Hematopoietic multipotent progenitor cell (in vitro differentiated cells): ENCODE measurements around the gene KIAA1614. TPM values are rescaled to one million over a fixed set of nuclear protein-coding genes. Genes with fewer than 3 reads are reported as not detected.
"Not testable (repeated sequence)": the region's sequence is repeated elsewhere in the genome, so short reads cannot be mapped to it uniquely, and the experiment has no call there.

Experiments used
- DNase-seq, 3 donors: peaks; one replicate each; pipeline ENCODE4 v3.0.0-alpha.2; 2011 to 2015; ENCODE audit warnings: low read depth in 2 of 3, low spot score in 2 of 3
- total RNA-seq: library from RNA; depleted of rRNA; stranded (reverse); fragments of >200 nt; gene quantifications from one replicate; pipeline ENCODE4 v1.2.3, GENCODE V29; 2012

KIAA1614 gene
- total RNA-seq, 1 donor = 0.81 TPM

DNA sequence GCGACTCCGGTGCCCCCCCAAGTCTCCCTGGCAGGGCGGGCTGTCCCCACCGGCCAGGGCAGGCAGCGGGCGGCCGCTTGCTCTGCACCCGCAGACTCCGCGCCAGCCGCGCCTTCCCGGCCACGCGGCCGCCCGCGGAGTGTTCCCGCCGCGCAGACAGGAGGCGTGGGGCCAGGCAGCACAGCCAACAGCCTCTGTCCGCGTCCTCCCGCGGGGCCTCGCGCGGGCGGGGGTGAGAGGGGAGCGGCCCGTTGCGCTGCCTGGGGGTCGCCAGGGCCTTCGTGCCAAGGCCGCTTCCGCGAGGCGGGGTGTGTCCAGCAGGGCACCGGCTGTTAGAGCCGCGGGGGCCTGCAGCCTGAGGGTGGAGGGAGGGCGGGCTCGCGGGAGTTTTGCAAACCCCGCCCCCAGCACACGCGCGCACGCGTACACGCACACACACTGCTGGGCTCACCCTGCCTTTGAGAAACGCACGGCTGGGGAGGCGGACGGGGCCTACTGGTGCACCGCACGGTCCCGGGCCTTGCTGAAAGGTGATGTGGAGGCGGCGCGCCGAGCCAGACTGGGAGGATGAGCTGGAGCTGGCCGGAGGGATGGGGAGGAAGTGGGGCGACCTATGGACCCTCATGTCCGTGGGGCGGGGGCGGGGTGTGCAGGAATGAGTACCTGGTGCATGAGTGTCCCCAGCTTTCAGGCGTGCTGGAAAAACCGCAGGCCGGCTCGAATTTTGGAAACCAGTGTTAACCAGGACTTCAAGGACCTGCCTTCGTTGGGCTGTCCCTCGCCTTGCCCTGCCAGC lies 41.5 kb downstream of the KIAA1614 start:
- peak; percentile 47 to 57 (median 56) for DNase-seq

DNA sequence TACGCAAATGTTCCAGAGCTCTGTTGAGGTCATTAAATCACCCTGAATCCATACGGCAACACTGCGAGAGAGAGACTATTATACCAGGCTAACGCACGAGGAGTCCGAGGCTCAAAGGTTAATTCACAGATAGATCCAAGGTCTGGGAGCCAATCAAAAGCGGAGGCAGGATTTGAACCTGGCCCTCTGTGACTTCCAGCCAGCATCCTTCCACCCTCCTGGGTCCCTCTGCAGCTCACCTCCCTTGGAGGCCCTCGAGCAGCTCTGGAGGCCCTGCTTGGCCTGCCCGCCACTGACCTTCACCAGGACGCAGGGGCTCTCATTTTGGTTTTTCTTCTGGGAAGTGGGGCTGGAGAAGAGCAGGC lies 42.1 kb downstream of the KIAA1614 start:
- no peak for DNase-seq

DNA sequence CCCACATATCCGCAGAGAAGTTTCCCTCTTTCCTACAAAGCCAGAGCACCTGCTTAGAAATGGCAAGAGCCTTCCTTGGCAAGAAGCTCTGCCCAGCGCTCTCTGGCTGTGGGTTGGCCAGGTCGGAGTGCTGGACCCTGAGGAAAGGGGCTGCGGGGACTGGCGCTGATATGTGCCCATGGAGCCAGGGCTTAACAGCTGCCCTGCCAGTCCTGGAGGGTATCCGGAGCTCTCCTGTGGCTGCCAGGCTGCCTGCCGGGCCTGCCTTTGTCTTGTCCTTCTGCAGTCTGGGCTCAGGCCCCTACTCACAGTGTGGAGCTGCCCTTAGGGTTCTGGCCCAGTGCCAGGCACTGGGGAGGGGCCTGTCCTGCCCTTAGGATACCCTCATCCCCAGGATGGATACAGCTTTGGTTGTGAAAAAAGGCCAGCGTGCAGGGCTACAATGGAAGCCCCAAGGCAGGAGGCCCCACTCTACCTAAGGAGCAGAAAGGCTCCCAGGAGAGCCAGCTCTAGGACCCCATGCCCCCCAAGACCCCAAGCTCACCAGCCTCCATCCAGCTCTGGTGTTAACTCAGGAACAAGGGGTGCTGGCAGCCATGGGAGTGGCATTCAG lies 43.4 kb downstream of the KIAA1614 start:
- DNase-seq = no peak

DNA sequence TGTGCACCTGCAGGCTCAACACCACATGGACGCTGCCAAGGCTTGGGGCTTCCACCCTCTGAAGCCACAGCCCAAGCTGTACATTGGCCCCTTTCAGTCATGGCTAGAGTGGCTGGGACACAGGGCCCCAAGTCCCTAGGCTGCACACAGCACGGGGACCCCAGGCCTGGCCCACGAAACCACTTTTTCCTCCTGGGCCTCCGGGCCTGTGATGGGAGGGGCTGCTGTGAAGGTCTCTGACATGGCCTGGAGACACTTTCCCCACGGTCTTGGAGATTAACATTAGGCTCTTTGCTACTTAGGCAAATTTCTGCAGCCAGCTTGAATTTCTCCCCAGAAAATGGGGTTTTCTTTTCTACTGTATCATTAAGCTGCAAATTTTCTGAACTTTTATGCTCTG lies 46.9 kb downstream of the KIAA1614 start:
- not testable (repeated sequence) for DNase-seq

DNA sequence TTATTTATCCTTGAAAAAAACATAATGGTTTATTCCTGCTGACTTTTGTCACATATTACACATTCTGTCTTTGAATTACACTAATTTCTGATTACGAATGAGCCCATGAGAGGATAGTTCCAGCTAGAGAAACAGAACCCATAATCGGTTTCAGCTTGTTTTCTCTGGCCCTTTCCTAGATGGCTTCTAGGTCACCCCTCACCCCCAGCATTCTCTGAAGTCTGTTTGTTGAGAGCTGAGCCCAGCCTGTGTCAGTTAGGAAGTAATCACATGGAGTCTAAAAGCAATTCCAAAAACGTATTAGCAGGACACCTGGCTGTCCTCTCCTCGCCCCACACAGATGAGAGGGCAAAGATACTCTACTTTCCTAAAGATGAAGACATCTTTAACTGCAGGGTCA lies 48.9 kb downstream of the KIAA1614 start:
- DNase-seq = no peak

DNA sequence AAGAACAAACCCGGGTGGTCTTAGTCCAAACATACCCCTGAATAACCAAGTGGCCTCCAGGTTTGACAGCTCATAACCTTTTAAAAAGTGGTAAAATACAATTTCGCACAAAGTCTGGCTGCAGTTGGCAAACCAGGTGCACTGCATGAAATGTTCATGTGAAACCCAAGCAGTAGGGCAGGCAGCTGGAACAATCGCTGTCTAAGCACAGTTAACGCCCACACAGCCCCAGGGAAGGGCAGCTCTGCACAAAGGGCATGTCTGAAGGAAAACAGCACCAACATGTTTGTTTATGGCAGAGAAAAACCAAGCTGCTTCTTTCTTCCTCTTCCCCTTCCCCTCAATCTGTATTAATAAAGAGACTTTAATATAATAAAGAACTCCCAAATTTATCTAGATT lies 49.5 kb downstream of the KIAA1614 start:
- no peak for DNase-seq

DNA sequence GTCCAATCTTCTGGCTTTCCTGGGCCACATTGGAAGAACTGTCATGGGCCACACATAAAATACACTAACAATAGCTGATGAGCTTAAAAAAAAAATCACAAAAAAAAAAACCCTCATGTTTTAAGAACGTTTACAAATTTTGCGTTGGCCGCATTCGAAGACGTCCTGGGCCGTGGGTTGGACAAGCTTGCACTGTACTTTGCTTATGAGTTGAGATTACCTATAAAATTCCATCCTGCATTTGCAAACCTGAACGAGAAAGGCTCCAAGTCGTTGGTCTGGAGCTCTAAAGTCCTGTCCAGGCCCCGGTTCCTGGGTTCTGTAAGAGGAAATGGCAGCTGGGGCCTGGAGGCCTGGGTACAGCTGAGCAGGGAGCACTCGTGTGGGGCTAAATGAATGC lies 51.4 kb downstream of the KIAA1614 start:
- DNase-seq = no peak

DNA sequence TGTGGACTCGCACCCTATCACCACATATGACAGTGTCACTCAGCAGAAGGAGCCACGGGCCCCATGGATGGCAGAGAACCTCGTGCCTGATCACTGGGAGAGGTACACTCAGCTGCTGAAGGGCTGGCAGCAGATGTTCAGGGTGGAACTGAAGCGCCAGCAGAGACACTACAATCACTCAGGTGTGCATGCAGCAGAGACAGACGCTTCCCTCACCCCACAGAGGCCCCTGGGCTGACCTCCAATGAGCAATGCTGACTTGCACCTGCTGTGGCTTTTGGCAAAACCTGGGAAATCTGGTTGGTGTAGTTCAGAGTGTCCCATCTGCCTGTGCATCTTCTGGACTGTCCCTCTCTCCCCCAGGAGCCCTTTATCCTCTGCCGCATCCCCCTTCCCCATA lies 51.9 kb downstream of the KIAA1614 start:
- no peak for DNase-seq

DNA sequence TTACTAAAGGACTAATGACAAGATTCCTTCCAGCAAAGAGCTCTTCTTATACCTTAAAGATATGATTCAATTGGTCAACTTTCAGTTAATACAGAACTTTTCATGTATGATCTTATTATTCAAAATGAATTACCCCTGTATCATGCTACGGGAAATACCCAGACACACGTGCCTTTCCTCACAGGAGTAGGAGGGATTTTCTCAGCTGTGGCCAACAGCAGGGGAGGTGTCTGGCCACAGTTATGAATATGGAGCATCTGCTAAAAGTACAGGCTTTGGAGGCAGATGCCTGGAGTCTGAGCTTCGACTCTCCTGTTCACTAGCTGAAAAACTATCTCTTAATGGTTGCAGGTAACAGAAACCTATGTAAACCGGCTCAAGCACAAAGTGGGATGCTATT lies 53.6 kb downstream of the KIAA1614 start:
- no peak for DNase-seq

DNA sequence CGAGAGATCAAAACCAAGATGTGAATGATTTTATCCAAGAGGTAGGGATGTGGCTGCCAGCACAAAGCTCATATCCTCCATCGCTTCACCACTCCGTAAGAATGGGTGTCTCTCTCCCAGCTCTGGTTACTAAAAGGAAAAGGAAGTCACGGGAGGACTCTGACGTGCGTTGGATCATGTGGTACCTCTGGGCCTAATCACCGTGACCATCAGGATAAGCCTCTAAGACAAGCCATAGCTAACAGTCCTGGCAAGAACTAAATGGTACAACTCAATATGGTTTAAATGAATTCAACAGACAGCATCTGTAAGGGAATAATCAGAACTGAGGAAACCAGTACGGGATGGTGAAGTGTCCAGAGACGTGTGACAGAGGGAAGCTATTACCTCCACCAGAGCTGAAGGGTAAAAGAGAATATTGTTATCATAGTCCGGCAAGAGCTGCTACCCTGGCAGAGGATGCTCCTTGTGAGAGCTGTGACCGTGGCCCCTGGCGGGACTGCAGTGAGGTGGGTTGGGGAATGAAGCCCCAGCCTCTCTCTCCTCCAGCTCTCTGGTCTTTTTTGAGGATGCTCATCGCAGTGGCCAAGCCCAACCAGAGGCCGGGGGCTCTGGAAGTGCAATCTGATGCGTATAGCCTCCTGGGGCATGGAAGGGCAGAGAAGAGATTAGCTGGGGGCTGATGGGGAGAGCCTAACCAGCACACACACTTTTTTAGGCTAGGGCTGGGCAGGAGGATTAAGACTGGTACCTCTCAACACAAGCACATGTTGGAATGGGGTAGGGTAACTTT lies 54.2 kb downstream of the KIAA1614 start:
- DNase-seq = no peak

DNA sequence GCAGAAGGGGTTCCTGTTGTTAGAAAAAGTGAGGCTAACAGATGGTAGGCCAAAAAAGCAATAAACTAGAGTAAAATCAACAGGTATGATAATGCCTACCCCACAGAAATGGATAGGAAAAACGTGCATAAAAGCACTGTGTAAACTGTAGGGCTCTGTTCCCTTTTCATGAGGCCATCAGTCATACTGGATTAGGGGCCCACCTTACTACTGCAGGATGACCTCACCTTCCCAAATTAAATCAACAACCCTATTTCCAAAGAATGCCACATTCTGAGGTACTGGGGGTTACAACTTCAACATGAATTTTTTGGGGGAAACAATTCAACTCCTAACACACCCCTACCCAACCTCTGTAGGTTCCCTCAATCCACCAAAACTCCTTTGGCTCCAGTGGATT lies 54.9 kb downstream of the KIAA1614 start:
- no peak for DNase-seq

DNA sequence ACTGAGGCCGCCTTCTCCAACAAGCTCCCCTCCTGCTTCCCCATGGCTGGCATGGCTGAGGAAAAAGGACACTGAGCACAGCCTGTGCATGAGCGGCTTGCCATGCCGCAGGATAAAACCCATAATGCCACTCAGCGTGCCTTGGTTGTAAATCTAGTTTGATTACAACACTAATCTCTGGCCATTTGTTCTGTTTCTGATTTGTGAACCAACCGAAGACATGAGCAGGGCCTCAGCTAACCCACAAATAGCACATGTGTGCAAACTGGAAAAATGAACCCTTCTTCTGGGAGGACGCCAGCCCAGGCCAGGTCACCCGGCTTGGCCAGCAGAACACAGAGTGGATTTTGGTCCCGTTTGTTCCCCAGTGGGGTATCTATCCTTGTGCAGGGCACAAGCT lies 56.1 kb downstream of the KIAA1614 start:
- not testable (repeated sequence) for DNase-seq

DNA sequence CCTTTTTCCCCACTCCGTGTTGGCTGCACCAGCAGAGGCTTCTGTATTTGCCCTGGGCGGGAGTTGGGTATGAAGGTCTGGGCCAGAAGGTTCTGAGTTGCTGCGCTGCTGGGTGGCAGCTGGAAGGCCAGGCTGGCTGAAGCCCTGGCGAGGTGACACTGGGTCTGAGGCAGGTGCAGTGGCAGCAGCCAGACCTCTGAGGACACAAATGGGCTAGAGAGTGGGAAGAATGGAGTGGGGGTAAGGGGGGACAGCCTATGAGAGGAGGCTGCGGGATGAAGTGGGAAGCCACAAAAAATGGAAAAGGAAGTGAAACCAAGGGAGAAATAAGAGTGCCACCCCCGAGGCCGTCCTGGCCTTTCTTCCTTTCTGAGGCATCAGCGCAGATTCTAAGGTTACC lies 56.7 kb downstream of the KIAA1614 start:
- no peak for DNase-seq

DNA sequence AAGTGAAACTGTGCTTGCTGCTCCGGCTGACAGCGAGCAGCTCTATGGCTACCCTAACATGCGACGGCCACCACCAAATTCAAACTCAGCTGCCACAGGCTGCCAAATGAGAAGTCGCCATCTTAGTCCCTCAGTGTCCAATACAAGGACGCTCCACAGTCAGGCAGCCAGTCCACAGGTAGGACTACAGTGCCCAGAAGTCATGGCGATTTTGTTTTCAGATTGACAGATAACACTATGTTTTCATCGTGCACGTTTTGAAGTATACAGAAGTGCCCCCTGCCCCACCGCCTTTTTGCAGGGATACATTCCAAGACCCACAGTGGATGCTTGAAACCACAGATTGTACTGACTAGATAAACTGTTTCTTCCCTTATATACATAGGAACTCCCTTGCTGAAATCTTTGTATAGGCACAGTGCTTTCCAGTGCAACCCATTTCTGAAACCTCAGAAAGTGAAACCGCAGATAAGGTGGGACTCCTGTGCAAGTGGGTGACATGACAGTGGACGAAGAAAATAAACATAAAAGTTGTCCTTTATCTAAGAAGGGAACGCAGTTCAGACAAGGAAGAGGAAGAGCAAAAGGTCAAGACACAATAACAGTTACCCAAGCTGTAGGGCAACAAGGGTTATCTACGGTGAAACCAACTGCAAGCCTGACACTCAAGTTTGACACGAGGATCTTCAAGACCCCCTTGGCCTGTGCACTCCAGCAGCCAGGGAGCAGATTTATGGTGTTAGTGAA lies 57.8 kb downstream of the KIAA1614 start:
- no peak for DNase-seq

DNA sequence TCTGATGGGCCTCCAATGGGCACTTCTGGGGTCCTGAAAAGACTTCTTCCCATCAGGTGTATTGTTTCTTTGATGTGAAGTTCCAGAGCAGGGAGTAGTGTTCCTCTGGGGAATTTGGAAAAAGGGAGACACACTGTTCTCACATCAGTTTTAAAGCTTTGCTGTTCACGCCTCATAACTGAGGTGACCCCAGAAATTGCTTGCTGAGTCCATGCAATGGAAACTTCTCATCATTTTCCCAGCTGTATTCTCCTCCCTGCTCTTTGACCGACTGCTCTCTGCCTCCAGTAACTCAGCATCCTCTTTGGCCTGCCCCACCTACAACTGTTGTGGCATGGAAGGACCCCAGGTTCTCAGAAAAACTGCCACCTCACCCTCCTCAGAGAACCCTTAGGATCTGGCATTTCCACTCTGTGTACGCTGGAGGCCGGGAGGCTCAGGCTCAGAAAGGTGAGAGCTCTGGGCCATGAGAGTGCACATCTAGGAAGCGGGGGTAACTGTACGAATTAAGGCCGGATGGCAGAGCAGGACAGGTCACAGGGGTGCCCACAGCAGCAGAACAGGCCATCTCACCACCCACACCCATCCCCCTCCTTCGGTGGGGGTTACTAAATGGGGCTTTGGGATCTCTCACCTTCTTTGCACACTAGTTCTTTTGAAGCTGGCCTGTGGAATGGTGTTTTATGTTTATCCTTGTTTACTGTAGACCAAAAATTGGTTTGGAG lies 58.7 kb downstream of the KIAA1614 start:
- no peak for DNase-seq

DNA sequence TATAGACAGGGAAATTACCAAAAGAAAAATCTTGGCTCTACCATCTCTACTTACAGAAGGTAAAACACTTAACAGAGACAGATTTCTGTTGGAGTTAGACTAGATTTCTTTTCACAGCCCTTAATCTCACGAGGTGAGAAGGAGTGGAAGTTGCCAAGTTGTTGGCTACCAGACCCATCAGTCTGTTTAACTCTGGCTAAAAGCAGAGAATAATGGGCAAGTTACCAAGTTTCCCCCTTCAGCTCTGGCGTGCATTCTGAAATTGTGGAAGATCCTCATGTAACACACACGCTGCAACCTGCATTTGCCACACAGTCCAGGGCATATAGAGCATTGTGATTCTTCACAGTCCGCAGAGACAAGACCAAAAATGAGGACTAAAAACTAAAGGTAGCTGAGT lies 60.7 kb downstream of the KIAA1614 start:
- DNase-seq = no peak

DNA sequence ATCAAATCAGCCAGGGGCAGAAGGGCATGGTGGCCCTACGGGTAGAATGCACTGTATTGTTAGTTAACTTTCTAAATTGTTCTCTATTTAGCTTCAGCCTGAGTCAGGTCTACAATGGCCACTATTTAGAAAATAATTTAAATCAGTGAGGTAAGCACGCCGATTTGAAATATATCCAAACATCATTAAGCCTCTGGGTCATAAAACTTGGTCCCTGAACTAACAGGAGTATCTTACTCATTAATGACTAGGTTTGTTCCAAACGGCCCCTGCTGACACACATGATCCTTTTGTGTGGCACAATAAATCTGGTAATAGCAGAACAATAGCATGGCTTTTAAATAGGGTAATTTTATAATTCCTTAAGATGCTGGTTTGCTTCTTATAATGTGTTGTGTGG lies 61.5 kb downstream of the KIAA1614 start:
- no peak for DNase-seq

DNA sequence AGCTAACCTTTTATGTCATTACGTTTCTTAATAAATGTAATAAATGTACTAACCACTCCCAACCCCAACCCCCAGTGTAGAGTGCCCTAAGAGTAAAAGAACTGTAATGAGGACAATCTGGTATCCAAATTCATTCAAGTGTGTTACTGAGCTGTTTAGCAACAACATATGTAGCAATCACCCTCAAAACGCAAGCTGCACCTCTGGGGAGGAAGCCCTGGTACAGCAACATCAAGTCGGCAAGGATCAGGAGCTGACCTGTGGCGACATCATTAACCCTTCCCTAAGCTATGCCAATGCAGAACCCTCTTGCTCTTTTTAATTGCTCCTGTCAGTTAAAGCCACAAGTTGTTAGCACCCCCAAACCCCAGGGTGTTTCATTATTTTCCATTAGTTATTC lies 62.9 kb downstream of the KIAA1614 start:
- no peak for DNase-seq

DNA sequence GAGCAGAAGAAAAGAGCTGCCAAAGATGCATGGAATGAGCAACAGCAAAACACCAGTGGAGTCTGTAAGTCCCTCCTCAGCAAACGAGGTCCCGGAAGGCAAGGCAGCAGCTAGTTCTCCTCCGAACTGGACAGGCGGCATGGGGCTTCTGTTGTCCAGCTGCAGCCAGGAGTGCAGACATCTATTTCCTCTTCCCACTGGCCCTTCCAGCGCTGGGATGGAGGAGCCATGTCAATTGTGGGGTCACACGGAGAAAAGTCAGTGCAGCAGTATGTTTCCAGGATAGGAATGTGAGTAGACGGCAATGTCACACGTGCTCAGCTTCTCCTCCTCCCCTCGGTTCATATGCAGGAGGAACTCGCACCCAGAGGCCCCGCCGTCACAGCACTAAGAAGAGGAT lies 63.5 kb downstream of the KIAA1614 start:
- no peak for DNase-seq

DNA sequence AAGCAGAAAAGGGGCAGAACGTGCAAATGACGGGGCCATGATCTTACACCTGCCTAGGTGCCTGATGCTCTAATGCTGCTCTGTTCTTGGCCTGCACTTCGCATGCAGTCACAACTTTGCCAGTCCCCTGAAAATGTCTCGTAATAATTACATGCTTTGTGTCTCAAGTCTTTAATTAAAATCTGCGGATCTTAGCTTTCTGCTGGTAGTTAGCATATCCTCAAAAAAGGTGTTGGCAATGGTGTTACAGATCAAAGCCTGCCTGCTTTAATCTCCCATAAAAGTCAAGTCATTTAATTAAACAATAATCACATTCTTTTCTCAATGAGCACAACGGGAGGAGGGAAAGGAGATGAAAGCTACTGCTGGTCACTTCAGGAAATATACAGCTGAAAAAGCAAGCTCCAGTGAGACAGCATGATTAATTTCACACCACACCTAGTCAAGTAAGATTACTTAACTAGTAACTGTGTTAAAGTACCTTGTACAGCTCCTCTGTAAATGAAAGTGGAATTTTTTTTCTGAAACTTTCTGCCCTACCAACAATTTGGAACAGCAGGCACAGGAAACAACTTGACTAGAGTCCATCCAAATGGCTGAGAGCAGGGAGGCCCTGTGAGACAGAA lies 64.1 kb downstream of the KIAA1614 start:
- DNase-seq = no peak
